IgD-negative memory B cell (primary cell): Measurements from ENCODE around the gene UGT1A3. TPM values are rescaled to one million over a fixed set of nuclear protein-coding genes. Genes with fewer than 3 reads are reported as not detected.

ENCODE experiments used
- H3K27ac Mint-ChIP-seq, 3 donors: one replicate each; pipeline ENCODE4 v1.8.0; 2020 to 2022; ENCODE audit warnings: mild to moderate bottlenecking in 3 of 3, mixed read lengths in 3 of 3, moderate library complexity in 1 of 3
- H3K27me3 Mint-ChIP-seq: one replicate; pipeline ENCODE4 v1.8.0; 2021; ENCODE audit warnings: mixed read lengths
- H3K36me3 Mint-ChIP-seq: one replicate; pipeline ENCODE4 v1.8.0; 2020; ENCODE audit warnings: mild to moderate bottlenecking, mixed read lengths
- H3K4me1 Mint-ChIP-seq, 3 donors: one replicate each; pipeline ENCODE4 v1.8.0; 2020 to 2022; ENCODE audit warnings: mixed read lengths in 3 of 3, mild to moderate bottlenecking in 1 of 3
- H3K4me3 Mint-ChIP-seq, 4 donors: one replicate each; pipeline ENCODE4 v1.8.0; 2020 to 2022; ENCODE audit warnings: mild to moderate bottlenecking in 4 of 4, mixed read lengths in 4 of 4, moderate library complexity in 3 of 4
- H3K9me3 Mint-ChIP-seq, 3 donors: one replicate each; pipeline ENCODE4 v1.8.0; 2020 to 2021; ENCODE audit warnings: mixed read lengths in 3 of 3, mild to moderate bottlenecking in 1 of 3
- polyA plus RNA-seq: library from polyadenylated mRNA; unstranded; fragments of 300-500 nt; fragmentation: Illumina TruSeq; gene quantifications from one replicate; pipeline ENCODE4 v1.2.3, GENCODE V29; 2021

The UGT1A3 gene
- polyA plus RNA-seq, 1 donor from 2014 or later: not detected

DNA sequence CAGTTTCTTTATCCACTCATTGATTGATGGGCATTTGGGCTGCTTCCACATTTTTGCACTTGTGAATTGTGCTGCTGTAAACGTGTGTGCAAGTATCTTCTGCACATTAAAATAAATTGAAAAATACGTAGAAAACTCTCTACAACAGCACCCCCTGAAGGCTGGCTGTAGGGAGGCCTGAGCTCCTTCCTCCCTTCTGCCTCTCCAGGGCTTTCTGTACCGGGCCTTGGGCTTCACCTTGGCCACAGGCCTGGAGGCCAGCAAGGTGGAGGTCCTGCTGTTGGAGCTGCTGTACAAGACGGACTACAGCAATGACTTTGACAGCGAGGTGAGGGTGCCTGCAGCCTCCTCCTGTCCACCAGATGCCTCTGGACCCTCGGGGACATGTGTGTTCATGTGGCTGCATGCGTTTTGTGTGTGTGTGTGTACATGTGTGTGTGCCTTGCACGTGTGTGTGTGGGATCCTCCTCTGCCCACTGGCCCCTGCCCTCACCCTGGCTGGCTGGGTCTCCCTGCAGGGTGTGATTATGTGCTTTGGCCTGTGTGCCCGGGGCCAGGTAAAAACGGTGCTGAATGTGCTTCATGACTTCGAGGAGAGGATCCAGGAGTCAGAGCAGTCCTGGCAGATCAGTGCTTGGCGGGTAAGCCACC, 78.5 kb downstream of the UGT1A3 start:
- H3K27ac Mint-ChIP-seq: no peak overlapping the region
- no peak overlapping the region for H3K4me3 Mint-ChIP-seq
- no peaks in the 10 kb centered on the region for H3K4me1 Mint-ChIP-seq
- H3K9me3 Mint-ChIP-seq: peaks cover 0 to 2% (median 0%) of the 10 kb centered on the region in 3 donors
- H3K27me3 Mint-ChIP-seq: peaks cover 24% of the 10 kb centered on the region
- no peaks in the 10 kb centered on the region for H3K36me3 Mint-ChIP-seq

DNA sequence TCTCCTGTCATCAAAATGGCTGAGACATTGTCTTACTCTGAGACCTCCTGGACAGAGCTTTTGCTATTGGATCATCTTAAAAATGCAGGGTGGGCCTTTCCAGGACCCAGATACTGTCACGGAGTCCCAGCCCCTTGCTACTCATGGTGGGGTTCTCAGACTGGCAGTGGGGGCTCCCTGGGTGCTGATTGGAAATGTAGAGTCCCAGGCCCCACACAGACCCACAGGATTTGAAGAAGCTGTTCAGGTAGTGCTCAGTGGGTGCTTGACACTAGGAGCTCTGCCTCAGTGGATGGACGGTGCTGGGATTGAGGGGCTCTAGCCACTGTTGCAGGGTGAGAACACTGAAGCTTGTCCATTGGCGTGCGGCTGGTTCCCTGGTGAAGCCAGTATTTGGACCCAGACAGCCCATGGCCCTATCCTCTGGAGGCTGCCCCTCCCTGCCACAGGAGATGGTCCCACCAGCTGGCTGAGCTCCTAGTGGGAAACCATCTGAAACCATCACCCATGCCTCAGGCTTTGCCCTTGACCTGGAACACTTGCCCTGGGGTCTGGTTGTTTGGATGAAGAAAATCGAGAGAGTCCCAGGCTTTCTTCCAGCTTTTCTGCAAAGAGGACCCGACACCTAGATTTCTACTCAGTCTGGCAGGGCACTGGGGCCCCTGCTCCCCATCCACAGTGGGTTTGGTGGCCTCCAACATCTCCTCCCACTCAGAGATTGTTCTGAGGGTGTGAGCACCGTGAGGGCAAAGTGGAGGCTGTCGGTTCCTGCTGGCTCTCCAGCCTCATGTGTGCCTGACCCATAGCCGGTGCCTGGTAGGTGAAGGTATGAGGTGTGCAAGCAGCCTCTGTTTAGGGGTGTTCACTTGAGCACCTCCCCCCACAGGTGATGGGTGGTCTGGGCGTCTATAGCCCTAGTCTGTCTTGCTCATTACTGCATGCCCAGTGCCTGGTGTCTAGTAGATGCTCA, 79.4 kb downstream of the UGT1A3 start:
- H3K27me3 Mint-ChIP-seq: peaks cover 24% of the 10 kb centered on the region

GRCh38 chr2:233810385-233810784, 81.5 kb downstream of the UGT1A3 start:
- H3K36me3 Mint-ChIP-seq: peaks cover 1% of the 10 kb centered on the region
- H3K4me1 Mint-ChIP-seq: no peaks in the 10 kb centered on the region
- H3K27me3 Mint-ChIP-seq: peaks cover 17% of the 10 kb centered on the region
- H3K27ac Mint-ChIP-seq: no peak overlapping the region
- H3K9me3 Mint-ChIP-seq: peaks cover 0 to 4% (median 0%) of the 10 kb centered on the region in 3 donors
- no peak overlapping the region for H3K4me3 Mint-ChIP-seq

More for the DNA sequence above, 79.4 kb downstream of the UGT1A3 start:
- no peak overlapping the region for H3K4me3 Mint-ChIP-seq
- peaks cover 0 to 2% (median 0%) of the 10 kb centered on the region in 3 donors for H3K9me3 Mint-ChIP-seq
- H3K36me3 Mint-ChIP-seq: no peaks in the 10 kb centered on the region
- H3K27ac Mint-ChIP-seq: no peak overlapping the region
- no peaks in the 10 kb centered on the region for H3K4me1 Mint-ChIP-seq

- Mint-ChIP-seq H3K27ac (peak overlapping the region in 1 of 3 donors; percentile 35), H3K27me3 (peaks cover 18% of the 10 kb centered on the region), H3K9me3 (peaks cover 0 to 4% (median 0%) of the 10 kb centered on the region in 3 donors), H3K36me3 (peaks cover 1% of the 10 kb centered on the region), H3K4me3 (no peak overlapping the region), H3K4me1 (no peaks in the 10 kb centered on the region)
Measured at GRCh38 chr2:233811087-233811486, 82.2 kb downstream of the UGT1A3 start.

DNA sequence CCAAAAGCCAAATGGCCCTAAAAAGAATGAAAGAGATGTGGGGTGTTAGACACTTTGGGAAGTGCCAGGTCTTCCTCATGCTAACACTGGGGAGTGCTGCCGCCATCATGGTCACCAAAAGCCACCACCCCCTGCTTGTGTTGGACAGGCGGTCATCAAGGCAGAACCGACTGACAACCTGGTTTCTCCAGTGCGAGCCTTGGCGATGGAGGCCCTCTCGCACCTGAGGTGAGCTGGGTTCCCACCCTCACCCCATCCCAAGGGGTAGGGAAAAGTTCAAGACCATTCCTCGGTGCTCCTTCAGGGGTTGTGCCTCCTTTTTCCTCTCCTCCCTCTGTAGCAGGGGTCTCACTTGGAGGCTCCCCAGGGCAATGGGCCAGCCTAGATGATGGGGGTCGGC, 82.9 kb downstream of the UGT1A3 start:
- H3K9me3 Mint-ChIP-seq: peaks cover 0 to 4% (median 0%) of the 10 kb centered on the region in 3 donors
- H3K4me3 Mint-ChIP-seq: no peak overlapping the region
- H3K27ac Mint-ChIP-seq: peak overlapping the region in 1 of 3 donors; percentile 35
- H3K27me3 Mint-ChIP-seq: peaks cover 23% of the 10 kb centered on the region
- H3K4me1 Mint-ChIP-seq: no peaks in the 10 kb centered on the region
- H3K36me3 Mint-ChIP-seq: peaks cover 1% of the 10 kb centered on the region

GRCh38 chr2:233813236-233814055, 84.6 kb downstream of the UGT1A3 start:
- Mint-ChIP-seq H3K9me3 (peaks cover 0 to 4% (median 0%) of the 10 kb centered on the region in 3 donors), H3K4me3 (peak overlapping the region in 1 of 4 donors; percentile 63), H3K27ac (no peak overlapping the region), H3K36me3 (peaks cover 1% of the 10 kb centered on the region), H3K27me3 (peaks cover 21% of the 10 kb centered on the region), H3K4me1 (no peaks in the 10 kb centered on the region)

- peaks cover 0 to 4% (median 0%) of the 10 kb centered on the region in 3 donors for H3K9me3 Mint-ChIP-seq
- no peaks in the 10 kb centered on the region for H3K4me1 Mint-ChIP-seq
Measured at GRCh38 chr2:233814056-233814835, 85.4 kb downstream of the UGT1A3 start.

DNA sequence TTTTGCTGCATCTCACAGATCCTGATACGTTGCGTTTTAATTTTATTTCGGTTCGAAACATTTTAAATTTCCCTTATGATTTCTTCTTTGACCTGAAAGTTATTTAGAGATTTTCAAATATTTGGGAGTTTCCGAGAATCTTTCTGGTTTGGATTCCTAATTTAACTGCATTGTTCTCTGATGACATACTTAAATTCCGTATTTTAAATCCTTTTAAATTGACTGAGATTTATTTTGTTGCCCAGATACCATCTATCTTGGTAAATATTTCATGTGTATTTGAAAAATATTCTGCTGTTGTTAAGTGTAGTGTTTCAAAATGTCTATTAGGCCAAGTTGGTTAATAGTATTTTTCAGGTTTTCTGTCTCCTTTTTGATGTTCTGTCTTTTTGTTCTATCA, 87.0 kb downstream of the UGT1A3 start:
- H3K4me3 Mint-ChIP-seq: no peak overlapping the region
- peaks cover 0 to 4% (median 0%) of the 10 kb centered on the region in 3 donors for H3K9me3 Mint-ChIP-seq
- no peak overlapping the region for H3K27ac Mint-ChIP-seq
- no peaks in the 10 kb centered on the region for H3K4me1 Mint-ChIP-seq
- H3K36me3 Mint-ChIP-seq: peaks cover 1% of the 10 kb centered on the region
- H3K27me3 Mint-ChIP-seq: peaks cover 14% of the 10 kb centered on the region

More at GRCh38 chr2:233814056-233814835, 85.4 kb downstream of the UGT1A3 start:
- peak overlapping the region in 1 of 4 donors; percentile 63 for H3K4me3 Mint-ChIP-seq
- H3K27me3 Mint-ChIP-seq: peaks cover 18% of the 10 kb centered on the region
- H3K27ac Mint-ChIP-seq: no peak overlapping the region
- H3K36me3 Mint-ChIP-seq: peaks cover 1% of the 10 kb centered on the region

DNA sequence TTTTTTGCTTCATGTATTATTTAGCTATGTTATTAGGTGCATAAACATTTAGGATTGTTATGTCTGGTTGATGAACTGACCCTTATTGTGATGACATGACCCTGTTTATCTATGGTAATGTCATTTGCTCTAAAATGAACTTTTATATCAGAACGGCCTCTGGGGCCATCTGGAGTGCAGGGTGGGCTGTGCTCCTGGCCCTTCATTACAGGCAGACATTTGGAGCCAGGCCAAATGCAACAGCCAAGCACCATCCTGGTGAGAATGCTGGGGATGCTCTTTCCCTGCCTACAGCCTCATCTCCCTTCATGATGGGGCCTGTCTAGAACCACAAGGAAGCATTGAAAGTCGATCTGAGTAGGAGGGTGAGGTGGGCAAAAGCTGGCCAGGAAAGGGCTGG, 87.5 kb downstream of the UGT1A3 start:
- H3K4me1 Mint-ChIP-seq: no peaks in the 10 kb centered on the region
- no peak overlapping the region for H3K4me3 Mint-ChIP-seq
- H3K27ac Mint-ChIP-seq: no peak overlapping the region
- peaks cover 14% of the 10 kb centered on the region for H3K27me3 Mint-ChIP-seq
- peaks cover 1% of the 10 kb centered on the region for H3K36me3 Mint-ChIP-seq
- peaks cover 0 to 4% (median 0%) of the 10 kb centered on the region in 3 donors for H3K9me3 Mint-ChIP-seq

DNA sequence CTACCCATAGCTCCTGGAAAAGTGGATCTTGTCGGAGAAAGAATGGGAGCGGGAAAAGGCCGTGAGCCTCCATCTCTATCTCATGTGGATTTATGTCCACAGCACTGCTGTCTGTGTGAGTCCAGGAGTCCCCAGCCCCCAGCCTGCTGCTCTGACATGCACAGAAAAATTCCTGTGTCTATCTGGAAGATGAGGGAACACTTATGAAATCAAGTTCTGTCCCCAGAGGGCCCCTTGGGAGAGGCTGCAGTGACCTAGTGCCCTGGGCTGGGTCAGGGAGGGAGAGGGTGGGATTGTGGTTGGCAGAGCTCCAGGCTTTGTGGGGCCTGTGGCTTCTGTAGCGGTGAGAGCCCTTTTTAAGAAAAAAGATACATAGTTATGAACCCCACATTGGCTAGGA, 87.9 kb downstream of the UGT1A3 start:
- Mint-ChIP-seq H3K4me3 (no peak overlapping the region), H3K27ac (no peak overlapping the region), H3K4me1 (no peaks in the 10 kb centered on the region), H3K36me3 (peaks cover 1% of the 10 kb centered on the region), H3K9me3 (peaks cover 0 to 4% (median 0%) of the 10 kb centered on the region in 3 donors), H3K27me3 (peaks cover 14% of the 10 kb centered on the region)

- H3K36me3 Mint-ChIP-seq: peaks cover 1% of the 10 kb centered on the region
- no peaks in the 10 kb centered on the region for H3K4me1 Mint-ChIP-seq
- H3K4me3 Mint-ChIP-seq: no peak overlapping the region
- peaks cover 0 to 1% (median 0%) of the 10 kb centered on the region in 3 donors for H3K9me3 Mint-ChIP-seq
- H3K27ac Mint-ChIP-seq: no peak overlapping the region
- H3K27me3 Mint-ChIP-seq: peaks cover 14% of the 10 kb centered on the region
Measured at GRCh38 chr2:233817361-233817911, 88.6 kb downstream of the UGT1A3 start.

DNA sequence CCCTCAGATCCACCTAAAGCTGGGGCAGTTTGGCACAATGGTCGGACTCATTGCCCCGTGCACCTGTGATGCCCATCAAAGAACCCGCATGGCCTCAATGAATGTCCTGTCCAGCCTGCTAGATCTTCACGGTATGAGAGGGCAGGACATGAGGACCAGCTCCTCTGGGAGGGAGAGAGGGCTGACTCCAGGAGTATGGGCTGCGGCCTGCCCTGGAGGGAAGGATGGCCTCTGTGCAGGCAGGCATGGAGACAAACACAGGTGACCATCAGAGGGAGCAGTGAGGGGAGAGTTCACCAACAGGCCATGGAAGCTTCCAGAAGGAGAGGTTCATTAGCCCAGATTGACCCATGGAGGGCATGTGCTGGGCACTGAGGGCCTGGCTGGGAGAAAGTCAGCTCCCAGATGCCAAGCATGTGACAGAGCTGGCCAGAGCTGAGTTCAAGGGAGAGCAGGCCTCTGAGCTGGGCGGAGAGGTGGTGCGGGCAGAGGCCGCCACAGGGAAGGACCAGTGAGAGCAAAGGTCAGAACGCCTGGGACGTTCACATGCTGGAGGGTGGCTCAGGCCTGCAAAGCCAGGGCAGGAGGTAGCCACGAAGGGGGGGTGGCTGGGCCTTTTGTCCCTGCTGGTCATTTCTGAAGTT, 89.3 kb downstream of the UGT1A3 start:
- Mint-ChIP-seq H3K4me3 (no peak overlapping the region), H3K36me3 (peaks cover 1% of the 10 kb centered on the region), H3K27me3 (peaks cover 10% of the 10 kb centered on the region), H3K27ac (no peak overlapping the region), H3K4me1 (no peaks in the 10 kb centered on the region), H3K9me3 (peaks cover 0 to 1% (median 0%) of the 10 kb centered on the region in 3 donors)
